Neural progenitor cell (in vitro differentiated cells): Measurements from ENCODE around the gene OR2T1. TPM values are rescaled to one million over a fixed set of nuclear protein-coding genes. Genes with fewer than 3 reads are reported as not detected.
"Not testable (repeated sequence)": the region's sequence is repeated elsewhere in the genome, so short reads cannot be mapped to it uniquely, and the experiment has no call there.

ENCODE experiments used
- DNase-seq: peaks from one replicate; pipeline ENCODE4 v3.0.0-alpha.2; 2016; ENCODE audit warnings: low spot score
- H2AFZ ChIP-seq: fragments of 200-600 bp; sonication (generic); replicated peaks from 2 replicates; pipeline ENCODE4 v1.6.1; 2016; ENCODE audit warnings: antibody characterized with exemption
- H3F3A ChIP-seq: fragments of 200-600 bp; sonication (generic); 2 replicates; pipeline ENCODE4 v1.6.1; 2016; ENCODE audit warnings: antibody characterized with exemption, low read depth
- H3K27ac ChIP-seq: fragments of 200-600 bp; sonication (generic); 2 replicates; pipeline ENCODE4 v1.5.1; 2016; ENCODE audit warnings: mild to moderate bottlenecking
- H3K27me3 ChIP-seq: fragments of 200-600 bp; sonication (generic); 2 replicates; pipeline ENCODE4 v1.6.1; 2016; ENCODE audit warnings: mild to moderate bottlenecking, moderate library complexity
- H3K36me3 ChIP-seq: fragments of 200-600 bp; sonication (generic); 2 replicates; pipeline ENCODE4 v1.5.1; 2016
- H3K4me1 ChIP-seq: fragments of 200-600 bp; sonication (generic); 2 replicates; pipeline ENCODE4 v1.6.1; 2016; ENCODE audit warnings: mixed run types
- H3K4me2 ChIP-seq: fragments of 200-600 bp; sonication (generic); 2 replicates; pipeline ENCODE4 v1.6.1; 2016
- H3K4me3 ChIP-seq: fragments of 200-600 bp; sonication (generic); 2 replicates; pipeline ENCODE4 v1.5.1; 2016
- H3K79me2 ChIP-seq: fragments of 200-600 bp; sonication (generic); 2 replicates; pipeline ENCODE4 v1.6.1; 2016; ENCODE audit warnings: low read depth
- H3K9ac ChIP-seq: fragments of 200-600 bp; sonication (generic); 2 replicates; pipeline ENCODE4 v1.6.1; 2016
- H3K9me3 ChIP-seq: fragments of 200-600 bp; sonication (generic); 2 replicates; pipeline ENCODE4 v1.5.1; 2016; ENCODE audit warnings: low read depth
- H4K20me1 ChIP-seq: fragments of 200-600 bp; sonication (generic); 2 replicates; pipeline ENCODE4 v1.6.1; 2016; ENCODE audit warnings: low read depth
- H3K27ac Mint-ChIP-seq: 3 replicates; pipeline ENCODE4 v1.8.0; 2021; ENCODE audit warnings: mixed read lengths
- H3K27me3 Mint-ChIP-seq: 2 replicates; pipeline ENCODE4 v1.8.0; 2022; ENCODE audit warnings: low read depth, mild to moderate bottlenecking, inconsistent platforms, moderate library complexity, mixed read lengths; ENCODE audit not compliant: insufficient read depth
- H3K36me3 Mint-ChIP-seq: 3 replicates; pipeline ENCODE4 v1.8.0; 2021; ENCODE audit warnings: mixed read lengths
- H3K4me1 Mint-ChIP-seq: 3 replicates; pipeline ENCODE4 v1.8.0; 2021; ENCODE audit warnings: mixed read lengths
- H3K4me3 Mint-ChIP-seq: 3 replicates; pipeline ENCODE4 v1.8.0; 2021; ENCODE audit warnings: mild to moderate bottlenecking, moderate library complexity, mixed read lengths
- H3K9me3 Mint-ChIP-seq: 3 replicates; pipeline ENCODE4 v1.8.0; 2020; ENCODE audit warnings: mixed read lengths
- CTCF ChIP-seq: fragments of 200-600 bp; sonication (generic); IDR thresholded peaks from 2 replicates; pipeline ENCODE4 v1.5.1; 2017; ENCODE audit warnings: antibody characterized with exemption, mild to moderate bottlenecking
- EZH2 ChIP-seq: fragments of 200-600 bp; sonication (generic); IDR thresholded peaks from 2 replicates; pipeline ENCODE4 v1.6.1; 2017; ENCODE audit warnings: antibody characterized with exemption, mild to moderate bottlenecking, moderate library complexity
- EZH2phosphoT487 ChIP-seq: fragments of 200-600 bp; sonication (generic); IDR thresholded peaks from 2 replicates; pipeline ENCODE4 v1.6.1; 2017; ENCODE audit warnings: antibody characterized with exemption
- total RNA-seq: library from RNA; depleted of rRNA; stranded (reverse); fragments of >200 nt; gene quantifications from 2 replicates; pipeline ENCODE4 v1.2.3, GENCODE V29; 2015; ENCODE audit warnings: low replicate concordance

OR2T1 gene
- total RNA-seq, 1 donor from 2014 or later, result not detected

- Mint-ChIP-seq H3K27ac (no peak overlapping the region), H3K4me3 (no peak overlapping the region), H3K27me3 (peaks cover under 1% of the 10 kb centered on the region), H3K4me1 (no peaks in the 10 kb centered on the region), H3K36me3 (no peaks in the 10 kb centered on the region), H3K9me3 (peaks cover 54% of the 10 kb centered on the region)
- no peak overlapping the region for H2AFZ ChIP-seq
- H3K27me3 ChIP-seq, result no peaks in the 10 kb centered on the region
- no peaks in the 10 kb centered on the region for H3F3A ChIP-seq
- no peaks in the 10 kb centered on the region for H3K79me2 ChIP-seq
- H3K9ac ChIP-seq, result no peak overlapping the region
- no peak overlapping the region for H3K4me2 ChIP-seq
- H3K4me3 ChIP-seq, result no peak overlapping the region
- H4K20me1 ChIP-seq, result no peaks in the 10 kb centered on the region
- no peaks in the 10 kb centered on the region for H3K4me1 ChIP-seq
- TF ChIP-seq EZH2 (no peak), CTCF (no peak), EZH2phosphoT487 (no peak)
- no peaks in the 10 kb centered on the region for H3K36me3 ChIP-seq
- H3K27ac ChIP-seq, result no peak overlapping the region
- DNase-seq, result no peak
- peaks cover 43% of the 10 kb centered on the region for H3K9me3 ChIP-seq
Measured at GRCh38 chr1:248417854-248418253, 15.0 kb downstream of the OR2T1 start.

GRCh38 chr1:248421384-248421783 is 18.5 kb downstream of the OR2T1 start:
- Histone ChIP-seq H3K9me3 (peaks cover 42% of the 10 kb centered on the region), H3K79me2 (no peaks in the 10 kb centered on the region), H3K4me3 (no peak overlapping the region), H3K9ac (no peak overlapping the region), H3K4me2 (no peak overlapping the region), H3K36me3 (no peaks in the 10 kb centered on the region), H3K27ac (no peak overlapping the region), H2AFZ (no peak overlapping the region), H3F3A (no peaks in the 10 kb centered on the region), H3K27me3 (no peaks in the 10 kb centered on the region), H4K20me1 (no peaks in the 10 kb centered on the region), H3K4me1 (no peaks in the 10 kb centered on the region)
- TF ChIP-seq EZH2 (no peak), CTCF (no peak), EZH2phosphoT487 (no peak)
- peaks cover 50% of the 10 kb centered on the region for H3K9me3 Mint-ChIP-seq
- no peaks in the 10 kb centered on the region for H3K4me1 Mint-ChIP-seq
- no peaks in the 10 kb centered on the region for H3K36me3 Mint-ChIP-seq
- H3K27ac Mint-ChIP-seq, result no peak overlapping the region
- H3K27me3 Mint-ChIP-seq, result peaks cover 2% of the 10 kb centered on the region
- H3K4me3 Mint-ChIP-seq, result no peak overlapping the region
- DNase-seq, result no peak

GRCh38 chr1:248427526-248428191 is 24.8 kb downstream of the OR2T1 start:
- not testable (repeated sequence) for H3F3A ChIP-seq, H3K36me3 Mint-ChIP-seq, H3K27me3 Mint-ChIP-seq, H3K4me1 Mint-ChIP-seq, H3K4me1 ChIP-seq, H3K79me2 ChIP-seq, H4K20me1 ChIP-seq, H3K4me3 ChIP-seq, H3K4me3 Mint-ChIP-seq, H3K27ac Mint-ChIP-seq, H3K36me3 ChIP-seq, H2AFZ ChIP-seq, H3K4me2 ChIP-seq, H3K9me3 ChIP-seq, H3K27me3 ChIP-seq, H3K9ac ChIP-seq, DNase-seq, H3K27ac ChIP-seq
- peaks cover 35% of the 10 kb centered on the region for H3K9me3 Mint-ChIP-seq

- H3K4me2 ChIP-seq, H3K4me3 Mint-ChIP-seq, H3K27me3 ChIP-seq, H3K4me1 ChIP-seq, H3K4me1 Mint-ChIP-seq, H2AFZ ChIP-seq, H3K9ac ChIP-seq, H4K20me1 ChIP-seq, H3K36me3 Mint-ChIP-seq, H3K79me2 ChIP-seq, DNase-seq, H3F3A ChIP-seq, H3K36me3 ChIP-seq, H3K27me3 Mint-ChIP-seq, H3K27ac ChIP-seq, H3K27ac Mint-ChIP-seq, H3K4me3 ChIP-seq, H3K9me3 ChIP-seq: not testable (repeated sequence)
- H3K9me3 Mint-ChIP-seq, result peaks cover 30% of the 10 kb centered on the region
Measured at GRCh38 chr1:248428192-248428533, 25.3 kb downstream of the OR2T1 start.

GRCh38 chr1:248431683-248432082 is 28.8 kb downstream of the OR2T1 start:
- H3K36me3 ChIP-seq, H2AFZ ChIP-seq, H3K4me2 ChIP-seq, H3K27ac Mint-ChIP-seq, H3K79me2 ChIP-seq, H4K20me1 ChIP-seq, H3K4me1 ChIP-seq, H3K9ac ChIP-seq, H3K4me3 ChIP-seq, H3K4me1 Mint-ChIP-seq, H3K27me3 ChIP-seq, H3K36me3 Mint-ChIP-seq, DNase-seq, H3K27me3 Mint-ChIP-seq, H3K9me3 ChIP-seq, H3F3A ChIP-seq, H3K27ac ChIP-seq, H3K4me3 Mint-ChIP-seq: not testable (repeated sequence)
- peaks cover 20% of the 10 kb centered on the region for H3K9me3 Mint-ChIP-seq

- not testable (repeated sequence) for H3K27ac ChIP-seq, H4K20me1 ChIP-seq, H3F3A ChIP-seq, H3K9ac ChIP-seq, H3K27me3 Mint-ChIP-seq, H3K79me2 ChIP-seq, H3K36me3 ChIP-seq, H3K27me3 ChIP-seq, H3K36me3 Mint-ChIP-seq, H3K4me1 Mint-ChIP-seq, H3K27ac Mint-ChIP-seq, DNase-seq, H3K4me3 ChIP-seq, H3K4me1 ChIP-seq, H2AFZ ChIP-seq, H3K9me3 ChIP-seq, H3K4me3 Mint-ChIP-seq, H3K4me2 ChIP-seq
- peaks cover 17% of the 10 kb centered on the region for H3K9me3 Mint-ChIP-seq
Measured at GRCh38 chr1:248432201-248432600, 29.4 kb downstream of the OR2T1 start.
